Epithelial cell of esophagus (primary cell): Measurements from ENCODE around the gene OXSR1.

Source experiments
- DNase-seq: peaks from one replicate; pipeline ENCODE4 v3.0.0; 2010; ENCODE audit warnings: low read depth
- H3K4me3 ChIP-seq: 2 replicates; pipeline ENCODE4 v1.5.1; 2011; ENCODE audit warnings: mild to moderate bottlenecking, low read length, control low read depth
- CTCF ChIP-seq: IDR thresholded peaks from 2 replicates; pipeline ENCODE4 v1.5.1; 2011; ENCODE audit warnings: low read depth, mild to moderate bottlenecking, low read length, control low read depth, inconsistent platforms; ENCODE audit not compliant: insufficient read depth; ENCODE audit errors: missing control alignments

The OXSR1 gene

GRCh38 chr3:38264779-38265178, 99.4 kb downstream of the OXSR1 start:
- no peak for DNase-seq
- no peak overlapping the region for H3K4me3 ChIP-seq
- TF ChIP-seq CTCF: no peak

- TF ChIP-seq CTCF: no peak
- H3K4me3 ChIP-seq: no peak within 1 kb of the TSS
- no peak for DNase-seq
Measured at GRCh38 chr3:38265604-38266307, 100.4 kb downstream of the OXSR1 start, which contains the start of gene SLC22A13. Gene SLC22A13 (plus strand): TSS chr3:38265812. CDS start chr3:38265861, 49 bp downstream.

- DNase-seq: no peak
- no peak for TF ChIP-seq CTCF
- H3K4me3 ChIP-seq: no peak overlapping the region
Measured at GRCh38 chr3:38266810-38267209, 101.5 kb downstream of the OXSR1 start.

- DNase-seq: no peak
- TF ChIP-seq CTCF: no peak
- no peak overlapping the region for H3K4me3 ChIP-seq
Measured at GRCh38 chr3:38267662-38268061, 102.3 kb downstream of the OXSR1 start.

GRCh38 chr3:38268087-38268486, 102.8 kb downstream of the OXSR1 start:
- H3K4me3 ChIP-seq: no peak overlapping the region
- no peak for DNase-seq
- TF ChIP-seq CTCF: no peak

GRCh38 chr3:38268522-38268921, 103.2 kb downstream of the OXSR1 start:
- no peak for TF ChIP-seq CTCF
- no peak overlapping the region for H3K4me3 ChIP-seq
- DNase-seq: no peak

- no peak overlapping the region for H3K4me3 ChIP-seq
- TF ChIP-seq CTCF: no peak
- no peak for DNase-seq
Measured at GRCh38 chr3:38270606-38271005, 105.3 kb downstream of the OXSR1 start.
